A673 (cell line): Measurements from ENCODE around the gene CSTPP1. TPM values are rescaled to one million over a fixed set of nuclear protein-coding genes. Genes with fewer than 3 reads are reported as not detected.
"Not testable (repeated sequence)": the region's sequence is repeated elsewhere in the genome, so short reads cannot be mapped to it uniquely, and the experiment has no call there.

Source experiments
- BruUV-seq: library from RNA; stranded (reverse); fragments of 400-500 nt; replicated peaks from 2 replicates; lab custom pipeline; 2021; lab: Mats Ljungman, UMichigan
- CTCF ChIA-PET: fragments of 300-600 bp; sonication (Branson Sonifier 250); formaldehyde crosslinking; loops from one replicate; lab custom pipeline; 2022; ENCODE audit warnings: antibody characterized with exemption; lab: Charles Lee
- POLR2A ChIA-PET: fragments of 300-600 bp; sonication (Branson Sonifier 250); formaldehyde crosslinking; loops from one replicate; lab custom pipeline; 2022; ENCODE audit warnings: antibody characterized with exemption; ENCODE audit not compliant: low non-redundant PET; lab: Charles Lee
- DNase-seq: peaks from one replicate; pipeline ENCODE4 v3.0.0-alpha.2; 2015; ENCODE audit warnings: low spot score
- H3K27ac ChIP-seq: fragments of 200-600 bp; sonication (generic); 2 replicates; pipeline ENCODE4 v1.5.1; 2016; ENCODE audit warnings: mixed run types, low read depth, mild to moderate bottlenecking, mixed read lengths, antibody characterized with exemption, low read length; ENCODE audit not compliant: poor library complexity, severe bottlenecking
- H3K27me3 ChIP-seq: fragments of 200-600 bp; sonication (generic); replicated peaks from 2 replicates; pipeline ENCODE4 v1.6.1; 2017; ENCODE audit warnings: mixed run types, low read depth, mild to moderate bottlenecking, mixed read lengths, antibody characterized with exemption, low read length; ENCODE audit not compliant: insufficient read depth, poor library complexity
- H3K36me3 ChIP-seq: fragments of 200-600 bp; sonication (generic); 2 replicates; pipeline ENCODE4 v1.6.1; 2016; ENCODE audit warnings: mixed run types, mild to moderate bottlenecking, mixed read lengths, antibody characterized with exemption, low read length; ENCODE audit not compliant: insufficient read depth, poor library complexity, severe bottlenecking
- H3K4me1 ChIP-seq: fragments of 200-600 bp; sonication (generic); 2 replicates; pipeline ENCODE4 v1.6.1; 2017; ENCODE audit warnings: mixed run types, mild to moderate bottlenecking, mixed read lengths, antibody characterized with exemption, low read length; ENCODE audit not compliant: insufficient read depth, poor library complexity, severe bottlenecking
- H3K4me3 ChIP-seq: fragments of 200-600 bp; sonication (generic); 2 replicates; pipeline ENCODE4 v1.5.1; 2016; ENCODE audit warnings: low read depth, mixed run types, mild to moderate bottlenecking, mixed read lengths, low read length; ENCODE audit not compliant: poor library complexity, severe bottlenecking
- H3K9me3 ChIP-seq: fragments of 200-600 bp; sonication (generic); 2 replicates; pipeline ENCODE4 v1.6.1; 2016; ENCODE audit warnings: mixed run types, low read depth, mild to moderate bottlenecking, mixed read lengths, antibody characterized with exemption, low read length; ENCODE audit not compliant: poor library complexity, severe bottlenecking
- EZH2 ChIP-seq: fragments of 200-600 bp; sonication (generic); IDR thresholded peaks from 2 replicates; pipeline ENCODE4 v1.6.1; 2017; ENCODE audit warnings: borderline replicate concordance, low read depth, mild to moderate bottlenecking, mixed read lengths, antibody characterized with exemption, low read length; ENCODE audit not compliant: poor library complexity, severe bottlenecking
- intact Hi-C: fragments of 100-400 bp; cut with micrococcal nuclease; formaldehyde crosslinking; loops from one replicate; pipeline ENCODE4 v1.10.0; 2022; ENCODE audit not compliant: unreplicated experiment
- total RNA-seq: library from RNA; stranded (reverse); gene quantifications from 2 replicates; pipeline ENCODE4 v1.2.3, GENCODE V29; 2021
- TF ChIP-seq, protein P1 (sequence below): fragments of 300-800, 200-600 bp; sonication (generic); conservative IDR thresholded peaks from 2 replicates; pipeline ENCODE4 v1.5.1; 2017; ENCODE audit warnings: low read depth, mild to moderate bottlenecking, antibody characterized with exemption, low read length, moderate library complexity, mixed read lengths

CSTPP1 gene
- total RNA-seq, 1 experiment from 2014 or later: 79.3 TPM

DNA sequence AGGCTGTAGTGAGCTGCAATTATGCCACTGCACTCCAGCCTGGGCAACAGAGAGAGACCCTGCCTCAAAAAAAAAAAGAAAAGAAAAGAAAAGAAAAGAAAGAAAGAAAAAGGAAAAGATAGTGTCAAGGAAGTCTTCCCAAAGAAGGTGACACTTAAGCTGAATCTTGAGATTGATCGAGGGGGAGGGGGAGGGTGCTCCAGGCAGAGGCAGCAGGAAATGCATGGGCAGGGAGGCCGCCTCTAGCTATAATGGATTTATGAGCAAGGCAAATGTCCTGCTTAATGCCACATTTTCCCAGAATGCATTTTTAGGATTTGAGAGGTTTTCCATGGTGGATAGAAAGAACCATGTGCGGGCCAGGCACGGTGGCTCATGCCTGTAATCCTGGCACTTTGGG, 264.5 kb downstream of the CSTPP1 start:
- DNase-seq: peak; percentile 56
- no peak overlapping the region for H3K27ac ChIP-seq
- ChIA-PET POLR2A (no interaction called here), CTCF (no interaction called here)
- TF ChIP-seq EZH2: no peak
- TF ChIP-seq, protein P1, sequence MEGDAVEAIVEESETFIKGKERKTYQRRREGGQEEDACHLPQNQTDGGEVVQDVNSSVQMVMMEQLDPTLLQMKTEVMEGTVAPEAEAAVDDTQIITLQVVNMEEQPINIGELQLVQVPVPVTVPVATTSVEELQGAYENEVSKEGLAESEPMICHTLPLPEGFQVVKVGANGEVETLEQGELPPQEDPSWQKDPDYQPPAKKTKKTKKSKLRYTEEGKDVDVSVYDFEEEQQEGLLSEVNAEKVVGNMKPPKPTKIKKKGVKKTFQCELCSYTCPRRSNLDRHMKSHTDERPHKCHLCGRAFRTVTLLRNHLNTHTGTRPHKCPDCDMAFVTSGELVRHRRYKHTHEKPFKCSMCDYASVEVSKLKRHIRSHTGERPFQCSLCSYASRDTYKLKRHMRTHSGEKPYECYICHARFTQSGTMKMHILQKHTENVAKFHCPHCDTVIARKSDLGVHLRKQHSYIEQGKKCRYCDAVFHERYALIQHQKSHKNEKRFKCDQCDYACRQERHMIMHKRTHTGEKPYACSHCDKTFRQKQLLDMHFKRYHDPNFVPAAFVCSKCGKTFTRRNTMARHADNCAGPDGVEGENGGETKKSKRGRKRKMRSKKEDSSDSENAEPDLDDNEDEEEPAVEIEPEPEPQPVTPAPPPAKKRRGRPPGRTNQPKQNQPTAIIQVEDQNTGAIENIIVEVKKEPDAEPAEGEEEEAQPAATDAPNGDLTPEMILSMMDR: no peak
- no peaks in the 10 kb centered on the region for H3K4me1 ChIP-seq
- no peaks in the 10 kb centered on the region for H3K9me3 ChIP-seq
- BruUV-seq: no TSS peak
- intact Hi-C loops: no loop called here
- no peak overlapping the region for H3K4me3 ChIP-seq
- no peaks in the 10 kb centered on the region for H3K36me3 ChIP-seq
- no peaks in the 10 kb centered on the region for H3K27me3 ChIP-seq

DNA sequence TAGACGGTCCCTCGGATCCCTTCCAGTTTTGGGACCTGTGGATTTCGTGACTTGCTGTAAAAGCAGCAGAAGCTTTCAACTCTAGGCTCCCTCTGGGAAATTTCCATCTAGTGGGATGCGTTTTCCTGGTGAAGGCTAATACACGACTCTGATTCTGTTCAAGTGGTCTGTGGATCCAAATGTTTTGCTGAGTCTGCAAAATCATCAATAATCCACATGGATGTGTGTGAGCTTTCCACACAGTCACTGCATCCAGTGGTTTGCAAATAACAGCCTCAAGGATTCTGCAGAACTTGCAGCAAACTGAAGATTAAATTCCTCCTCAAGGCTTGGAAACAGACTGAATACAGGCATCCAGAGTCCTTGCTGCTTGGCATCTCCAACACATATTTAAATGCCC, 266.0 kb downstream of the CSTPP1 start:
- intact Hi-C loops: no loop called here
- CTCF ChIA-PET: interaction anchor here (0.6 to 0.7 kb wide), 2 partner anchors 160 to 579 kb away, joined by 3 to 6 read pairs; no protein-coding TSS in a partner anchor
- Histone ChIP-seq H3K27ac (no peak overlapping the region), H3K4me3 (no peak overlapping the region), H3K4me1 (no peaks in the 10 kb centered on the region), H3K36me3 (no peaks in the 10 kb centered on the region), H3K9me3 (no peaks in the 10 kb centered on the region), H3K27me3 (no peaks in the 10 kb centered on the region)
- DNase-seq: no peak
- POLR2A ChIA-PET: interaction anchor here (0.6 kb wide), 1 partner anchor 603 kb away, joined by 6 read pairs; no protein-coding TSS in a partner anchor
- no TSS peak for BruUV-seq
- no peak for TF ChIP-seq EZH2
- TF ChIP-seq, protein P1: no peak

DNA sequence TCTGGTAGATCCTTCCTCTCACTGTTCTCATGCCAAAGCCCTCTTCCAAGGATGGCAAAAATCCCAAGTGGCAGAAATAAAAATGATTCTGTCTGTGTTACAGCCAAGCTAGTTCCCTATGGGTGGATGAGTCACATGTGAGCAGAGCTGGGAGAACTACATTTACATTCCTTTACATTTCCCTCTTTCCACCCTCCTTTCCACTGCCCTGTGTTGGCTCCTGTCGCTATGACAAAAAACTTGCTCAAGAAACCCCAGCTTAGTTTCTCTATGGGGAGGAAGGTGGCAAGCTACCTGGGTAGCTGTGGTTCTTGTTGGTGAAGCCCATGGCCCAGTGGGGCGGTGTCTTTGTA, 268.1 kb downstream of the CSTPP1 start:
- POLR2A ChIA-PET: interaction anchor here (0.6 kb wide), 1 partner anchor 20 kb away, joined by 6 read pairs; no protein-coding TSS in a partner anchor
- CTCF ChIA-PET: no interaction called here
- Histone ChIP-seq H3K36me3 (no peaks in the 10 kb centered on the region), H3K9me3 (no peaks in the 10 kb centered on the region), H3K4me1 (no peaks in the 10 kb centered on the region), H3K4me3 (no peak overlapping the region), H3K27ac (no peak overlapping the region), H3K27me3 (no peaks in the 10 kb centered on the region)
- peak; percentile 55 for DNase-seq
- TF ChIP-seq, protein P1: no peak
- TF ChIP-seq EZH2: no peak
- BruUV-seq: no TSS peak
- intact Hi-C loops: no loop called here

- POLR2A ChIA-PET, H3K36me3 ChIP-seq, H3K9me3 ChIP-seq, H3K27ac ChIP-seq, DNase-seq, H3K27me3 ChIP-seq, intact Hi-C loops, H3K4me3 ChIP-seq, BruUV-seq, H3K4me1 ChIP-seq: not testable (repeated sequence)
- CTCF ChIA-PET: interaction anchor here (1.6 kb wide), 1 partner anchor 8 kb away, joined by 4 read pairs; no protein-coding TSS in a partner anchor
Observed at GRCh38 chr11:47206577-47206976, 270.0 kb downstream of the CSTPP1 start.
